ENCODE data around the gene PTCH2.
A peak's percentile ranks its signal among the peaks of the same experiment; 100 is the strongest.

Gene PTCH2

DNA sequence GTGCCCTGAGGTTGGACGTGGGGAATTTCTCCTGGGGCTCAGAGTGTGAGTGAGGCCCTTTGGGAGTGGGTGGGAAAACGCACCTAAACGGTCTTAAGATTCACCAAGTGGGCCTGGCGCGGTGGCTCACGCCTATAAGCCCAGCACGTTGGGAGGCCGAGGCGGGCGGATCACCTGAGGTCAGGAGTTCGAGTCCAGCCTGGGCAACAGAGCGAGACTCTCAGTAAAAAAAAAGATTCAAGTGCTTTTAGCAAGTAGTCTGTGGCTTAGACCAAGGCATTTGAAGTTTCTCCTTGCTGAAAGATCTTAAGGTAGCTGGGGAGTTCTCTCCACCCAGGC, 66.4 kb downstream of the PTCH2 start:
- no peak for DNase-seq

GRCh38 chr1:44775930-44776729, 66.9 kb downstream of the PTCH2 start:
- peak; percentile 62 for DNase-seq

DNA sequence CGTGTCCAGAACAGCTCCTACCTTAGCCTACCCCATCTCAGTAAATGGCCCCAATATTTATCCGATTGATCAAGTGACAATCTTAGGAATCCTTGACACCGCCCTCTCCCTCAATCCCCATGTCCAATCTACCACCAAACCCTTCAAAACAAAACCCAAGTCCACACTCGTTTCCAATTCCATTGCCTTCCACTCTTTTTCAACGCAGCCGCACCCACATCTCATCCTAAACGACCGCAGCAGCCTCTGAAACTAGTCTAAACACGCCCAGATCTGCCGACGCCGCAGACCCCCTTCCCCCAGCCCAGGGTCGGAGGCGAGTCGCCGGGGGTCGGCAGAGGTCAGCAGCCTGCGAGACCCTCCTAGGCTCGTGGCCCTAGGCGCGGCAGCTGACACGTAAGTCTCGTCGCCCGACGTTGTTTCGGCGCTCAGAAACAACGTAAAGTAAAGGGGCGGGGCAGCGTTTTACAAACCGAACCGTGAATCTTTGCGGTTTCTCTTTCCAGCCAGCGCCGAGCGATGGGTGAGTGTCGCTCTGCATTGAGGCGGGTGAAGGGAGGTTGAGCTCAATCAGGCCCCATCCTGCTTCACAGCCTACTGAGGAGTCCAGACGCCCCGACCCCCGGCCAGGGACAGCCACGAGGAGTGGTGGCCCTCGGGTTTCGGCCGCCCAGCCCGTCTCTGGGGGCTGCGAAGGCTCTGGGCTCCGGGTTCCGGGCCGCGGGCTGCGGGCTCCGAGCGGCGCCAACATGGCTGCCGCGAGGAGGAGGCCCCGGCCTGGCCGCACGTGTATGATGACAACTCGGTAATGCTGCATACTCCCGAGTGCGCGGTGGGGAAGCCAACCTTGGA, 67.7 kb downstream of the PTCH2 start, which contains the start of gene RPS8:
TSS of gene RPS8 (plus strand) at position 463 of the 852 bp plus-strand sequence. CDS start at position 520, 57 bp downstream.
- peak; percentile 98 for DNase-seq
